ENCODE results near the gene HTR5A. TPM values are rescaled to one million over a fixed set of nuclear protein-coding genes. Genes with fewer than 3 reads are reported as not detected.

HTR5A gene
- total and polyA plus RNA-seq, 2 donors (not counting 3 experiments of a cell fraction or from before 2014, with no cell fraction given), result not detected

GRCh38 chr7:155123413-155123812 is 53.3 kb downstream of the HTR5A start:
- Histone ChIP-seq H3K36me3 (ENCODE audit: control insufficient read depth in 2 of 2, extremely low read depth in 1 of 2, insufficient read depth in 2 of 2, low read length in 2 of 2) (no peaks in the 10 kb centered on the region), H2AFZ (ENCODE audit: low read depth, low read length) (no peak overlapping the region), H3K27me3 (ENCODE audit: control insufficient read depth in 2 of 2, insufficient read depth in 2 of 2, low read length in 2 of 2) (no peaks in the 10 kb centered on the region), H3K4me2 (ENCODE audit: insufficient read depth, low read length) (no peak overlapping the region), H3K4me1 (ENCODE audit: control insufficient read depth, extremely low read depth, insufficient read depth, low read length) (no peaks in the 10 kb centered on the region), H3K9ac (replicated peaks; ENCODE audit: extremely low read depth, insufficient read depth, low read length) (no peak overlapping the region), H3K9me1 (replicated peaks; ENCODE audit: control insufficient read depth, extremely low read depth, insufficient read depth, low read length) (no peaks in the 10 kb centered on the region), H3K9me3 (replicated peaks; ENCODE audit: control insufficient read depth, insufficient read depth, low read length) (peaks cover 2% of the 10 kb centered on the region), H3K79me2 (ENCODE audit: control insufficient read depth, insufficient read depth, low read length) (no peaks in the 10 kb centered on the region), H4K20me1 (replicated peaks; ENCODE audit: control insufficient read depth, extremely low read depth, insufficient read depth, low read length) (no peaks in the 10 kb centered on the region), H3K27ac (ENCODE audit: insufficient read depth, low read depth, low read length) (no peak overlapping the region), H3K4me3 (replicated peaks in 1 of 3; ENCODE audit: insufficient read depth in 1 of 3, low read depth in 1 of 3, low read length in 3 of 3) (no peak overlapping the region)
- FAIRE-seq (no peak), DNase-seq (ENCODE audit: low read depth, low spot score) (no peak)
- CTCF ChIA-PET, result no interaction called here
- dilution Hi-C loops (cut with MboI; ENCODE audit: extremely low pct_ligation_motif_present, low sequenced_read_pairs), result no loop called here
- no TSS peak for BruUV-seq (replicated peaks)
- TF ChIP-seq, protein P1, sequence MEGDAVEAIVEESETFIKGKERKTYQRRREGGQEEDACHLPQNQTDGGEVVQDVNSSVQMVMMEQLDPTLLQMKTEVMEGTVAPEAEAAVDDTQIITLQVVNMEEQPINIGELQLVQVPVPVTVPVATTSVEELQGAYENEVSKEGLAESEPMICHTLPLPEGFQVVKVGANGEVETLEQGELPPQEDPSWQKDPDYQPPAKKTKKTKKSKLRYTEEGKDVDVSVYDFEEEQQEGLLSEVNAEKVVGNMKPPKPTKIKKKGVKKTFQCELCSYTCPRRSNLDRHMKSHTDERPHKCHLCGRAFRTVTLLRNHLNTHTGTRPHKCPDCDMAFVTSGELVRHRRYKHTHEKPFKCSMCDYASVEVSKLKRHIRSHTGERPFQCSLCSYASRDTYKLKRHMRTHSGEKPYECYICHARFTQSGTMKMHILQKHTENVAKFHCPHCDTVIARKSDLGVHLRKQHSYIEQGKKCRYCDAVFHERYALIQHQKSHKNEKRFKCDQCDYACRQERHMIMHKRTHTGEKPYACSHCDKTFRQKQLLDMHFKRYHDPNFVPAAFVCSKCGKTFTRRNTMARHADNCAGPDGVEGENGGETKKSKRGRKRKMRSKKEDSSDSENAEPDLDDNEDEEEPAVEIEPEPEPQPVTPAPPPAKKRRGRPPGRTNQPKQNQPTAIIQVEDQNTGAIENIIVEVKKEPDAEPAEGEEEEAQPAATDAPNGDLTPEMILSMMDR (IDR thresholded peaks at IDR 0.05; ENCODE audit: extremely low read depth in 1 of 2, insufficient read depth in 1 of 2, low read depth in 1 of 2, low read length in 2 of 2), result no peak
- no peak for TF ChIP-seq FOS (IDR thresholded peaks at IDR 0.05; ENCODE audit: borderline replicate concordance, insufficient read depth, low read length)
- TF ChIP-seq EZH2 (IDR thresholded peaks at IDR 0.05; ENCODE audit: borderline replicate concordance, low read depth, low read length, severe bottlenecking), result no peak
- no peak for TF ChIP-seq POLR2A (IDR thresholded peaks at IDR 0.05; ENCODE audit: low read depth, low read length)
- TF ChIP-seq MYC (IDR thresholded peaks at IDR 0.05; ENCODE audit: low read depth, low read length), result no peak
- no peak for TF ChIP-seq JUN (IDR thresholded peaks at IDR 0.05; ENCODE audit: borderline replicate concordance, insufficient read depth, insufficient read length, low read depth)
- TF ChIP-seq MAX (IDR thresholded peaks at IDR 0.05; ENCODE audit: insufficient read depth, insufficient read length), result no peak
- TF ChIP-seq POLR2AphosphoS5 (IDR thresholded peaks at IDR 0.05; ENCODE audit: insufficient read depth, low read depth, low read length), result no peak
- TF ChIP-seq GATA2 (IDR thresholded peaks at IDR 0.05; ENCODE audit: insufficient read depth, insufficient read length, low read depth, low read length), result no peak
- POLR2A ChIA-PET, result no interaction called here
- intact Hi-C loops (cut with micrococcal nuclease), result no loop called here

Data from endothelial cell of umbilical vein (primary cell).